Neuronal stem cell (in vitro differentiated cells): ENCODE data around the gene CBFA2T2.

ENCODE experiments used
- DNase-seq: peaks from one replicate; pipeline ENCODE4 v3.0.0-alpha.2; 2013; ENCODE audit warnings: low spot score
- H2AFZ ChIP-seq: one replicate; pipeline ENCODE4 v1.6.1; 2013; ENCODE audit warnings: mild to moderate bottlenecking, low read length, inconsistent platforms
- H2AK5ac ChIP-seq: 2 replicates; pipeline ENCODE4 v1.6.1; 2013; ENCODE audit warnings: low read depth, mild to moderate bottlenecking, inconsistent platforms, low read length, moderate library complexity, mixed read lengths
- H2BK120ac ChIP-seq: 2 replicates; pipeline ENCODE4 v1.6.1; 2013; ENCODE audit warnings: low read depth, mild to moderate bottlenecking, inconsistent platforms, low read length, moderate library complexity, mixed read lengths
- H2BK12ac ChIP-seq: one replicate; pipeline ENCODE4 v1.6.1; 2013; ENCODE audit warnings: low read length, inconsistent platforms
- H2BK15ac ChIP-seq: 2 replicates; pipeline ENCODE4 v1.6.1; 2013; ENCODE audit warnings: mild to moderate bottlenecking, low read length, inconsistent platforms, mixed read lengths
- H2BK5ac ChIP-seq: one replicate; pipeline ENCODE4 v1.6.1; 2013; ENCODE audit warnings: inconsistent platforms, mild to moderate bottlenecking, low read length, moderate library complexity
- H3K14ac ChIP-seq: one replicate; pipeline ENCODE4 v1.6.1; 2013; ENCODE audit warnings: low read length, inconsistent platforms
- H3K18ac ChIP-seq: 2 replicates; pipeline ENCODE4 v1.6.1; 2013; ENCODE audit warnings: low read length, inconsistent platforms
- H3K23ac ChIP-seq: 2 replicates; pipeline ENCODE4 v1.6.1; 2013; ENCODE audit warnings: low read depth, mild to moderate bottlenecking, mixed read lengths, low read length, inconsistent platforms; ENCODE audit not compliant: poor library complexity
- H3K27ac ChIP-seq: replicated peaks from 3 replicates; pipeline ENCODE4 v1.5.1; 2013; ENCODE audit warnings: low read length, inconsistent platforms
- H3K27me3 ChIP-seq, 3 experiments: 2 replicates each; pipeline ENCODE4 v1.6.1; 2013; ENCODE audit warnings: low read length in 3 of 3, mild to moderate bottlenecking in 2 of 3, inconsistent platforms in 1 of 3, low read depth in 1 of 3, mixed read lengths in 1 of 3, moderate library complexity in 1 of 3; ENCODE audit not compliant: control insufficient read depth in 3 of 3, insufficient read depth in 3 of 3
- H3K36me3 ChIP-seq, 2 donors: replicated peaks in 1 of 2; 2 replicates each; pipeline ENCODE4 v1.6.1; 2013; ENCODE audit warnings: low read length in 2 of 2; ENCODE audit not compliant: control insufficient read depth in 2 of 2, insufficient read depth in 2 of 2
- H3K4ac ChIP-seq: 2 replicates; pipeline ENCODE4 v1.6.1; 2013; ENCODE audit warnings: inconsistent platforms, mild to moderate bottlenecking, low read length, moderate library complexity
- H3K4me1 ChIP-seq, 2 donors: 1 replicate in 1 of 2; 2 replicates in 1 of 2; pipeline ENCODE4 v1.6.1; 2013; ENCODE audit warnings: low read length in 2 of 2, low read depth in 1 of 2; ENCODE audit not compliant: control insufficient read depth in 2 of 2, insufficient read depth in 1 of 2
- H3K4me2 ChIP-seq: one replicate; pipeline ENCODE4 v1.6.1; 2013; ENCODE audit warnings: mild to moderate bottlenecking, low read length, inconsistent platforms; ENCODE audit not compliant: insufficient read depth, poor library complexity, severe bottlenecking
- H3K4me3 ChIP-seq, 2 donors: 2 replicates each; pipeline ENCODE4 v1.5.1; 2013; ENCODE audit warnings: low read length in 2 of 2, mild to moderate bottlenecking in 2 of 2, inconsistent platforms in 1 of 2, moderate library complexity in 1 of 2
- H3K79me1 ChIP-seq: one replicate; pipeline ENCODE4 v1.6.1; 2013; ENCODE audit warnings: low read depth, mild to moderate bottlenecking, inconsistent platforms, low read length, moderate library complexity
- H3K9ac ChIP-seq: one replicate; pipeline ENCODE4 v1.6.1; 2013; ENCODE audit warnings: mild to moderate bottlenecking, low read depth, low read length, inconsistent platforms; ENCODE audit not compliant: poor library complexity
- H3K9me3 ChIP-seq, 2 donors: replicated peaks in 1 of 2; 2 replicates each; pipeline versions ENCODE3 to v1.6.1; 2013; ENCODE audit warnings: low read length in 2 of 2, mild to moderate bottlenecking in 2 of 2, inconsistent platforms in 1 of 2, low read depth in 1 of 2, mixed read lengths in 1 of 2, moderate library complexity in 1 of 2; ENCODE audit not compliant: control insufficient read depth in 2 of 2, insufficient read depth in 1 of 2
- H4K8ac ChIP-seq: one replicate; pipeline ENCODE4 v1.6.1; 2013; ENCODE audit warnings: low read depth, mild to moderate bottlenecking, inconsistent platforms, low read length, moderate library complexity
- H4K91ac ChIP-seq: one replicate; pipeline ENCODE4 v1.6.1; 2013; ENCODE audit warnings: low read length, low read depth, mild to moderate bottlenecking, inconsistent platforms; ENCODE audit not compliant: poor library complexity
- WGBS, 2 donors: extraction: QIAGEN DNeasy Blood & Tissue Kit; methylation state at CpG; one replicate each; pipeline ENCODE4 v1.1.7; 2013; ENCODE audit warnings: missing lambda C conversion rate in 2 of 2, mixed read lengths in 1 of 2; ENCODE audit not compliant: insufficient read length in 2 of 2, insufficient replicate concordance in 1 of 2; ENCODE audit errors: extremely low coverage in 2 of 2; 5-methylcytosine and 5-hydroxymethylcytosine counted together

CBFA2T2 gene

GRCh38 chr20:33693289-33693688 lies 203.4 kb downstream of the CBFA2T2 start:
- Histone ChIP-seq H3K27me3 (peaks cover 0 to 7% (median 0%) of the 10 kb centered on the region in 3 experiments), H2AK5ac (no peak overlapping the region), H3K9ac (no peak overlapping the region), H2BK15ac (no peak overlapping the region), H3K4me1 (peaks cover 14 to 21% of the 10 kb centered on the region in 2 donors), H2AFZ (no peak overlapping the region), H2BK12ac (no peak overlapping the region), H3K14ac (no peak overlapping the region), H3K36me3 (no peaks in the 10 kb centered on the region), H3K4me2 (no peak overlapping the region), H3K9me3 (peaks cover 0 to 4% of the 10 kb centered on the region in 2 donors), H3K4me3 (no peak overlapping the region), H3K4ac (no peak overlapping the region), H3K23ac (no peak overlapping the region), H2BK120ac (no peak overlapping the region), H3K27ac (peak overlapping the region; percentile 80), H3K79me1 (no peaks in the 10 kb centered on the region), H3K18ac (peak overlapping the region; percentile 1), H2BK5ac (peak overlapping the region; percentile 1), H4K8ac (no peak overlapping the region), H4K91ac (no peak overlapping the region)
- no peak for DNase-seq
- WGBS, 2 donors: no CpG with 5 or more reads among the region's 5 CpGs

GRCh38 chr20:33693741-33694638 lies 204.1 kb downstream of the CBFA2T2 start:
- H3K4me1 ChIP-seq: peaks cover 14 to 21% of the 10 kb centered on the region in 2 donors
- H3K9ac ChIP-seq: no peak overlapping the region
- peak overlapping the region; percentile 5 for H2BK15ac ChIP-seq
- H2AK5ac ChIP-seq: peak overlapping the region; percentile 1
- WGBS, 2 donors: no CpG with 5 or more reads among the region's 17 CpGs
- no peak overlapping the region for H3K4me2 ChIP-seq
- no peak overlapping the region for H3K23ac ChIP-seq
- H4K8ac ChIP-seq: no peak overlapping the region
- H3K27me3 ChIP-seq: peaks cover 0 to 4% (median 0%) of the 10 kb centered on the region in 3 experiments
- H2AFZ ChIP-seq: peak overlapping the region; percentile 83
- peak overlapping the region; percentile 1 for H2BK5ac ChIP-seq
- H3K36me3 ChIP-seq: no peaks in the 10 kb centered on the region
- H3K79me1 ChIP-seq: no peaks in the 10 kb centered on the region
- H3K4ac ChIP-seq: no peak overlapping the region
- H3K27ac ChIP-seq: peak overlapping the region; percentile 80
- no peak overlapping the region for H4K91ac ChIP-seq
- peak overlapping the region; percentile 32 for H3K18ac ChIP-seq
- no peak overlapping the region for H3K4me3 ChIP-seq
- peak overlapping the region; percentile 8 for H2BK12ac ChIP-seq
- H3K14ac ChIP-seq: peak overlapping the region; percentile 17
- peaks cover 0 to 6% of the 10 kb centered on the region in 2 donors for H3K9me3 ChIP-seq
- H2BK120ac ChIP-seq: no peak overlapping the region
- no peak for DNase-seq

- Histone ChIP-seq H4K8ac (no peak overlapping the region), H2BK5ac (no peak overlapping the region), H3K14ac (peak overlapping the region; percentile 17), H3K18ac (no peak overlapping the region), H3K79me1 (no peaks in the 10 kb centered on the region), H2BK12ac (no peak overlapping the region), H2AFZ (peak overlapping the region; percentile 83), H3K9me3 (peaks cover 0 to 6% of the 10 kb centered on the region in 2 donors), H2BK15ac (no peak overlapping the region), H3K9ac (no peak overlapping the region), H3K36me3 (no peaks in the 10 kb centered on the region), H4K91ac (no peak overlapping the region), H2BK120ac (no peak overlapping the region), H3K27ac (peak overlapping the region; percentile 80), H3K4me3 (no peak overlapping the region), H3K4me1 (peaks cover 14 to 21% of the 10 kb centered on the region in 2 donors), H3K4ac (no peak overlapping the region), H3K4me2 (no peak overlapping the region), H2AK5ac (no peak overlapping the region), H3K23ac (no peak overlapping the region), H3K27me3 (no peaks in the 10 kb centered on the region)
- no CpG with 5 or more reads among the region's 6 CpGs for WGBS, 2 donors
- no peak for DNase-seq
Measured at GRCh38 chr20:33694639-33695012, 204.7 kb downstream of the CBFA2T2 start.

GRCh38 chr20:33696448-33696847 lies 206.6 kb downstream of the CBFA2T2 start:
- H3K14ac ChIP-seq: no peak overlapping the region
- H3K23ac ChIP-seq: no peak overlapping the region
- no peak overlapping the region for H2BK12ac ChIP-seq
- no peak overlapping the region for H3K4ac ChIP-seq
- H2BK5ac ChIP-seq: no peak overlapping the region
- H2BK120ac ChIP-seq: no peak overlapping the region
- no peak overlapping the region for H3K9ac ChIP-seq
- H3K27me3 ChIP-seq: no peaks in the 10 kb centered on the region
- H4K91ac ChIP-seq: no peak overlapping the region
- H3K79me1 ChIP-seq: no peaks in the 10 kb centered on the region
- no peaks in the 10 kb centered on the region for H3K36me3 ChIP-seq
- no peak overlapping the region for H3K18ac ChIP-seq
- H2BK15ac ChIP-seq: no peak overlapping the region
- peaks cover 0 to 6% of the 10 kb centered on the region in 2 donors for H3K9me3 ChIP-seq
- peaks cover 14 to 16% of the 10 kb centered on the region in 2 donors for H3K4me1 ChIP-seq
- no peak overlapping the region for H3K27ac ChIP-seq
- DNase-seq: no peak
- H3K4me3 ChIP-seq: no peak overlapping the region
- H2AK5ac ChIP-seq: no peak overlapping the region
- no peak overlapping the region for H3K4me2 ChIP-seq
- no peak overlapping the region for H4K8ac ChIP-seq
- WGBS, 2 donors: no CpG with 5 or more reads among the region's 4 CpGs
- H2AFZ ChIP-seq: no peak overlapping the region
